Activated CD4-positive, alpha-beta T cell treated with anti-CD3 and anti-CD28 coated beads, Interleukin-10, Interleukin-2, amounts not matched to agents 100 ng/mL and 50 ng/mL, durations not matched to agents 16 hours and 8 hours (primary cell): ENCODE results near the gene TYMP.

ENCODE experiments used
- DNase-seq: peaks from one replicate; pipeline ENCODE4 v3.0.0-alpha.2; 2020

Gene TYMP

DNA sequence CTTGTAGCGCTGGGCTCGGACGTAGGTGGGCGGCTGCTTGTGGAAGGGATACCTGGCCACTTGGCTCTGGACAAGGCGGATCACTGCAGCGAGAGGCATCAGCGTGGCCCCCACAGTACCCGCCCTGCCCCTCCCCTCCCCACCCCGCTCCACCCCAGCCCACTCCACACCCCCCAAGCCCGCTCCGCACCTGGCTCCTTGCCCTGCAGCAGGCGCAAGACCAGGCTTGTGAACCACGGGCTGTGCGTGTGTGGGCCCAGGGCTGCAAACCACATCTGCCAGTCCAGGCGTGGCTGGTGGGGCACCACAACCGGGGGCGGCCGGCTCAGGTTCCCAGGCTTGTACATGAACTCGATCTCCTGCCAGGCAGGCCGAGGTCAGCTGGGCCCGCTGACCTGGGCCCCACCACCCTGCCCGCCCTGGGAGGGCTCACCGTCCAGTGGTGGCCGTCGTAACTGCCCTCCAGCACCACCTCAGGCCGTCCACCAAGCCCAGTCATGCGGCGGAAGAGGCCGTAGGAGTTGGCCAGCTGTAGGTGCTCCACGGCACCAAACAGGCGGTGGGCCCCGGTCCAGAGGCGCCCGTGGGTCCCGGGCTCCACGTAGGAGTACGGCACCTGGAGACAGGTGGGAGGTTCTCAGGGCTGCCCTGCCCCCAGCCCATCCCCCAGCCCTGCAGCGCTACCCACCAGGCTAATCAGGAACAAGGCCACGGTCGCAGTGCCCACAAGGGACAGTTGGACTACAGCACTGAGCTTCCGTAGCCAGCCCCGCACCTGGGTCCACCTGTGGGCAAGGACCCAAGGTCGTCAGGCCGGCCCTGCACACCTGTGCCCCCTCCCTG lies 25.2 kb downstream of the TYMP start:
- no peak for DNase-seq

DNA sequence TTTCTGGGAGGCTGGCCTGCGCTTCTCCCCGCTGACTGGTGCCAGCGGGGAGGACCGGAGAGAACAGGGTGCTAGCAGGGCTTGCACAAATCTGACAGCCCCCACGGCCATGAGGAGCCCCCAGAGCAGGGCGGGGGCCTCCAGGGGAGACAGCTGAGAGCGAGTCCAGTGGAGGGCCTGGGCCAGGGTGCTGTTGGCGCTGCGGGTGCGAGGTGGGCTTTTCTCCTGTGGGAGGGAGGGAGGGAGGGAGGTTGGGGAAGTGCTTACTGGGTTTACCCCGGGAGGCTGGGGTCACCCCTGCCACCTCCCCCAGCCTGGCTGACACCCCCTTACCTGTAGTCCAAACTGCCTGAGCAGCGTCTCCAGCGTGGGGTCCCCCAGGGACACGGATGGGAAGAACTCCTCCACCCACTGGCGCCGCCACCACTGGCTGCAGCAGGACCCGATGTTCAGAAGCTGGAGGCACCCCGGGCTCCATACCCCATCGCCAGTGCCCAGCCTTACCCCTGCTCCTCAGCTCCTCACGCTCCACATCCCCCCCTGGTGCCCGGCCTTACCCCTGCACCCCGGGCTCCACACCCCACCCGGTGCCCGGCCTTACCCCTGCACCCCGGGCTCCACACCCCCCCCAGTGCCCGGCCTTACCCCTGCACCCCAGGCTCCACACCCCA lies 26.2 kb downstream of the TYMP start:
- DNase-seq, result peak; percentile 26

DNA sequence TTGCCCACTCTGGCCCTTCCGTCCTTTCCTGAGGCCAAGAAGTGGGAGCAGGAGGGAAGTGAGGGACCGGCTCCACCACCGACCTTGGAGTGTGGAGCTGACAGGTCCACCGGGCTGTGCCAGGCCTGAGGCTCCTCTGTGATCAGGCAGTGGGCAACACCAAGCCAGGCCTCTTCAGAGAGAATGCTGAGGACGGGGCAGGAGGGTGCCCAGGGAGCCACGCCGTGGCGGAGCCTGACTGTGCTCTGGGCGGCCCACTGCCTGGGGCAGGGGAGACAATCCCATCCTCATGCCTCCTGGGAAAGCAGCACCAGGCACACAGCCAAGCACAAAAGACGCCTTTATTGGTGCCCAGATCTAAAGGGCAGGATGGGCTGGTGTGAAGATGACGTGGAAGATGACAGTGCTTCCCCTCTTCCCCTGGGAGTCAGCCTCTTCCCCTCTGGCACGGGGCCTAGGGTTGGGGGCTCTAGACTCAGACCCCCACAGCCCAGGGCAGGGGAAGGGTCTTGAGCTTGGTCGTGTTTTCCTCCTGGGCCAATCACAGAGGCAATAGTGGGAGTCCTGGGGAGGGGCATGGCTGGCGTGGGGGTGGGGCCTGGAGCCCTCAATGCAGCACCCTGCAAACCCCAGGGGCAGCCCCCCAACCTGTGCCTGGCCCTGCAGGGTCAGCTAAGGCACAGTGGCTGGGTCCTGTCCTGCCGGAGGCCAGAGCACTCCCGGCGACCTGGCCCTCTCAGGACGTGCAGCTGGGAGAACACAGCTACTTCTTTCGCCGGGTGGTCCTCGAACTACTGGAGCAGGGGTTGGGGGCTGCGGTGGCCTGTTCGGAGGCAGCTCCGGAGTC lies 27.0 kb downstream of the TYMP start:
- DNase-seq, result no peak

DNA sequence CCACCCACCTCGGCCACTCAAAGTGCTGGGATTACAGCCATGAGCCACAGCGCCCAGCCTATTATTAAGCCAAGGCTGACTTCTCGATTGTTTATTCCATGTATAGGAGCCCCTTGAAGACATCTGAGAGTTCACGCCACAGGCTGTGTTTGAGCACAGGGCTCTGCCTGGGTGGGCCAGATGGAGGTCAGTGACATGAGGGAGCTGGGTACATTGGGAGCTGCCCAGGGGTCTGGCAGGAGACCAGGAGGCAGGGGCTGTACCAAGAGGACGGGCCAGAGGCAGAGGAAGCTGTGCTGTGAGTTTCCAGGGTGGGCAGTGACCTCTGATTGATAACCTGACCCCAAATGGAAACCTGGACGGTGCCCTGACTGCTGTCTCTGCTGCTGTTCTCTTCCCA lies 27.7 kb downstream of the TYMP start:
- DNase-seq, result no peak

DNA sequence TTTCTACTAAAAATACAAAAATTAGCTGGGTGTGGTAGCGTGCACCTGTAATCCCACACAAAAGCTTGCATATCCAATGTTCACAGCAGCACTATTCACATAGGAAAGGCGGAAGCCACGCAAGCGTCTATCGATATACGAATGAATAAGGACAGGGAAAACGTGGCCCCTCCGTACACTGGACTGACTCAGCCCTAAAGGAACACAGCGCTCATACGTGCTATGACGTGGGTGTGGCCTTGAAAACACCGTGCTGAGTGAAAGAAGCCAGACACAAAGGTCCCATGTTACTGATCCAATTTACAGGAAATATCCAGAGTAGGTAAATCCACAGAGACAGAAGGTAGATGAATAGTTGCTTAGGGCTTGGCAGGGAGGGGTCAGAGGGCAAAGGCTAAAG lies 29.4 kb downstream of the TYMP start:
- DNase-seq, result no peak

DNA sequence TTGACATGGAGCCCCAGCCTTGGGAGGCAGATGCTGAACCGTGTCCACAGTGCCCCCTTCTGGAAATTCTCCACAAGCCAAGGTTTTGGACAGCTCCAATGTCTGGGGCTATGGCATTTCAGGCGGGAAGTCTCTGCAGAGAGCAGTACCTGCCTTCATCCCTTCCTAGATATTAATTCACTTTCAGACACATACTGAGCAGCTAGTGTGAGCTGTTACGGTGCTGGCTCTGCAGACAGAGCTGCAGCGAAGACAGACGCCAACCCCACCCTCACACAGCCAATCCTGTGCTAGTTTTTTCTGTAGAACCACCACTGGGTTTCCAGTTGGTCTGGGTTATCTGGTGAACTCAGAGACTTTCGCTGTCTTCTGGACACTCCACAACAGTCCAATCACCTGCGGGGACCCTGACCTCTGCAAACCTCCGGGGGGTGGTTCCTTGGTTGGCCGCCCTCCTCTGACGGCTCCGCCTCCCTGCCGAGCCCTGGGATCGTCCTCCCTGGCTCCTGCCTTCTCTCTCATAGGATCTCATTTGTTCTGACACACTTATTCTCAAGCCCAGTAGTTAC lies 31.4 kb downstream of the TYMP start:
- DNase-seq, result peak; percentile 81

DNA sequence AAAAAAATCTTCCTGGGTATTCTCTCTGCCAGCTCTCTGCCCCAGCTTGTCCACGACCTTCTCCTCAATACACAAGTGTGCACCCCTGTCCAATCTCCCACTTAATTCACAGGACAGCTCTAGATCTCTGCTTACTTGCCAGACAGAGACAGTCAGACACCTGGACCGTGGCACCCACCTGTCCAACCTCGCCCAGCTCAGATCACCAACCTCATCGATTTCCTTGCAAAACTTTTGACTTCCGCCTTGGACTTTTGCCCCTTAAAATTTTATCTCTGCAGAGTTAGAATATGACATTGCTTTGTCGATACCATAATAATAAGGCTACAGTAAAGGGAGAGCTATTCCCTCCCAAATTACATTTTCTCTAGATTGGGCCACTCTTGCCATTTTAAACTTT lies 32.7 kb downstream of the TYMP start:
- DNase-seq, result no peak

DNA sequence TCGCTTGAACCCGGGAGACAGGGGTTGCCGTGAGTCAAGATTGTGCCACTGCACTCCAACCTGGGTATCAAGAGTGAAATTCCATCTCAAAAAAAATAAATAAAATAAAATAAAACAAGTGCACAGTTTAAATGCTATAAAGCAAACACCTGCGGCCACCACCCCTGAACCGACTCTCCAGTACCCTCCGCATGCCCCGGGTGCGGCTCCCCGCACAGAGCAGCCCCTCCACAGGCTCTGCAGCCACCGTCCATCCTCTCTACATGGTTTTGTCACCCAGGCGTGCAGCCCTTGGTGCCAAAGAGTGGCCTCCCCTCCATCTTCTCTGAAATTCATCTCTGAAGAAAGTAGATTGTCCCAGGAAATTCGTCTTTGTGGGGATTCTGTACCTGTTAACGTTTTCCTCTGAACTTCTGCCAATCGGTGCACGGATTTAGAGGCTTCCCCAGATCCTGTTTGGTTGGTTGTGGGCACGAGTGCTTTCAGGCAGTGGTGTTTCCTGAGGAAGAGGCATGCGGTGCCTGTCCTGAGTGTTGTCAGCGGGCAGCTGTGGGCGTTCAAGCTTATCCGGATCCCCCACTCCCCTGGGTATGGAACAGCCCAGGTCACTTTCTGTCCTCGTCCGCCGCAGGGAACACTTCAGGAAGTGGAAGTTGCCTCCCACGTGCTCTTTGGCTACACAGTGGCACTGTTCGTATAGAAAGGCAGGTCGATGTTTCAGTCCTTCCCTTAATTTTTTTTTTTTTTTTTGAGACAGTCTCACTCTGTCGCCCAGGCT lies 39.1 kb downstream of the TYMP start:
- DNase-seq, result no peak

DNA sequence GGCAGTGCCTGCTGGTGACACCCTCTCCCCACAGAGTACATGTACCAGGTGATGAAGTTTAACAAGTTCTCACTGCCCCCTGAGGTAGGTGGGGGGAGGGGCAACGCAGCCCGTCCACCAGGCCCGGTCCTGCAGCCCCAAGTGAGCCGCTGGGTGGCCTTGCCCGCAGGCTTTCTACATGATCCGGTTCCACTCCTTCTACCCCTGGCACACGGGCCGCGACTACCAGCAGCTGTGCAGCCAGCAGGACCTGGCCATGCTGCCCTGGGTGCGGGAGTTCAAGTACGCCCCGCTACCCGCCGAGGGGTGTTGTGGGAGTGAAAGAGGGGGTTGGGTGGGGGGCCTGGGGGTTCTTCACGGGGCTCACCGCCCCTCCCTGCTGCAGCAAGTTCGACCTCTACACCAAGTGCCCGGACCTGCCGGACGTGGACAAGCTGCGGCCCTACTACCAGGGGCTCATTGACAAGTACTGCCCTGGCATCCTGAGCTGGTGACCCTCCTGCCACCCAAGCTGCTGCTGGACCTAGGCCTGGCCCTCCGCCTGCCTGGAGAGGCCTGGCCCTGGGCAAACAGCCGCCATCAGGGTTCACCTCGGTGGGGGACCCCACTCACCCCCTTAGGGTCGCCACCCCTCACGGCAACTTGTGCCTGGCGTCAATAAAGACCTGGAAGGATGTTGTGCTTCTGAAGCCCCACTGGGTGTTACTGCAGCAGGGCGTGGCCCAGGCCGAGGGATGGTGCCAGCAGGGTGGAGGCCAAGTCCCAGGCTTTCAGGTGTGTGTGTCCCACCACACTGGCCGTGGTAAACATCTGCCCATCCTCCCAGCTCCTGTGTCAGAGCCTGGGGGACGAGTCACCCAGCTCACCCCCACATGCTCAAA lies 40.2 kb downstream of the TYMP start:
- DNase-seq, result no peak

DNA sequence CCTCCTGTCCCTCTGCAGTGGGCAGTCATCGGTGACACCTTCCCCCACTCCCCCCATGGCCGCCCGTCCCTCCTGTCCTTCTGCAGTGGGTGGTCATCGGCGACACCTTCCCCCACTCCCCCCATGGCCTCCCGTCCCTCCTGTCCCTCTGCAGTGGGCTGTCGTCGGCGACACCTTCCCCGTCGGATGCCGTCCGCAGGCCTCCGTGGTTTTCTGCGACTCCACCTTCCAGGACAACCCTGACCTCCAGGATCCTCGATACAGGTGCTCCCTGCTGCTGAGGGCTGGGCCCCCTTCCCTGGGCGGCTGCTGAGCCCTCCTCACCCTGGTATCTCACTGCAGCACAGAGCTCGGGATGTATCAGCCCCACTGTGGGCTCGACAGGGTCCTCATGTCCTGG lies 40.9 kb downstream of the TYMP start:
- no peak for DNase-seq

DNA sequence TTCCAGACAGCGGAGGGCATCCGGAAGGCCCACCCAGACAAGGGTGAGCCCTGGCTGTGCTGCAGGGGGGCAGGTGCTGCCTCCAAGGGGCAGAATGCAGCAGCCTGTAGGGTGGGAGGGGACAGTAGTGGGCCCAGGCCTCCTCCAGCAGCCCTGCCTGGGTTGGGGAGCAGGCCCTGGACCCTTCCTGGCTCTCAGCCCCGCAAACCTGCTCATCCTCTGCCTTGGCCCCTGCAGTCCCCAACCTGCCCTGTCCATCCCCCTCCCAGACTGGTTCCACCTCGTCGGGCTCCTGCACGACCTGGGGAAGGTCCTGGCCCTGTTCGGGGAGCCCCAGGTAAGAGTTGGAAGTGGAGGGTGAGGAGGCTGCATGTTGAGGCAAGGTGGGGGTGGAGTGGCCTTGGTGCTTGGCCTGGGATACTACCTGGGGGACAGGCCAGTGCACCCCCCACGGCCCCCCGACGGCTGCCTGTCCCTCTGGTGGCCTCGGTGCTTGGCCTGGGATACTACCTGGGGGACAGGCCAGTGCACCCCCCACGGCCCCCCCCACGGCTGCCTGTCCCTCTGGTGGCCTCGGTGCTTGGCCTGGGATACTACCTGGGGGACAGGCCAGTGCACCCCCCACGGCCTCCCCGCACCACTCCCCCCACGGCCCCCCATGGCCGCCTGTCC lies 41.7 kb downstream of the TYMP start:
- DNase-seq, result no peak

DNA sequence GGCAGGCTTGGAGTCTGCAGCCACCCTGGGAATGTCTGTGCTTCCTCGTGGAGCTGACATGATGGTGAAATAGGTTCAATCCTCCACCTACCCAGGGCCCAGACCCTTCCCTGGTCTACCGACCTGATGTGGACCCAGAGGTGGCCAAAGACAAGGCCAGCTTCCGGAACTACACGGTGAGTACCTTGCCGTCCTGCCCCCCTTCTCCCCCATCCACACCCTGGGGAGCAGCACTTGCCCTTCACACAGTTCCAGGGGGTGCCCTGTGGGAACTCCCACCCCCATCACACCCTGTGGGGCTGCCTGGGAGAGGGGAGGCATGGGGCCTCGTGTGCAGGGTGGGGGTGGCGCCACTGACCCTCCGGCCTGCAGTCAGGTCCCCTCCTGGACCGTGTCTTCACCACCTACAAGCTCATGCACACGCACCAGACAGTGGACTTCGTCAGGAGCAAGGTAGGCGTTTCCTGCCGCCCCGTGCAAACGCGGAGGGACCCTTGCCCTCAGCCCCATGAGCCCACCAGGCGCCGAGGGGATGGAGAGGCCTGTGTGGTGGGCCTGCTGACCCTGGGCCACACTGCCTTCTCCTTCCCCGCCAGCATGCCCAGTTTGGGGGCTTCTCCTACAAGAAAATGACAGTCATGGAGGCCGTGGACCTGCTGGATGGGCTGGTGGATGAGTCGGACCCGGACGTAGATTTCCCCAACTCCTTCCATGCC lies 42.4 kb downstream of the TYMP start:
- no peak for DNase-seq

DNA sequence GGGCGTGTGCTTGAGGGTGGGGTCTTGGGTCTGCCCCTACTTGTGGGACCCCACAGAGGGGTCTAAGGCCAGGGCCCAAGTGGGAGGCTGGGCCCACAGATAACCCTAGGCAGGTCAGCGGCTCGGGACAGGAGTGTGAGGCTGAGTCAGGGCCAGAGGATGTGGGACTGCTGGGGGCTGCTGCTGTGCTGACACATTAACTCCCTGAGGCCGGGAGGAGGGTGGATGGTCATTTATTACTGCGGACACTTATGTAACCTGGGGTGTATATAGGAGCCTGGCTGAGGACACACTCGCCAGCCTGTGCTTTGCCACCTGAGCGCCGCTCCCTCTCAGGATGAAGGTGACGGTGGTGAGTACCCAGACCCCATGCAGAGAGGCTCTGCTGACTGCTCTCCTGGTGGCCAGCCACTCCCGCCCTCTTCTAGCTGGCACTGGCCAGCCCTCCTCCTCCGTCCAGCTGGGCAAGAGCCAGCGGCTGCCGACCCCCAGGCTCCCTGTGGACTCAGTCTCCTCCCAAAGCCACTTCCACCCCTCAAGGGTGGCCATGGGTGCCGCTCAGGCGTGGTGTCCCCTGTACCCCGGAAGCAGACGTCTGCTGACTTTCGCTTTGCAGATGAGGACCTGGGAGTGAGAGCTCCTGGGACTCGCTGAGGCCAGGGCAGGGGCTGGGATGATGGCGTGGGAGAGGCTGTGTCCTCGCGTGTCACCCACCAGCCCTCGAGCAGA lies 43.1 kb downstream of the TYMP start, which contains the start of gene MIOX:
MIOX (plus strand) TSS at position 299 of the 729 bp plus-strand sequence; CDS start at position 338, 39 bp downstream.
- no peak for DNase-seq

DNA sequence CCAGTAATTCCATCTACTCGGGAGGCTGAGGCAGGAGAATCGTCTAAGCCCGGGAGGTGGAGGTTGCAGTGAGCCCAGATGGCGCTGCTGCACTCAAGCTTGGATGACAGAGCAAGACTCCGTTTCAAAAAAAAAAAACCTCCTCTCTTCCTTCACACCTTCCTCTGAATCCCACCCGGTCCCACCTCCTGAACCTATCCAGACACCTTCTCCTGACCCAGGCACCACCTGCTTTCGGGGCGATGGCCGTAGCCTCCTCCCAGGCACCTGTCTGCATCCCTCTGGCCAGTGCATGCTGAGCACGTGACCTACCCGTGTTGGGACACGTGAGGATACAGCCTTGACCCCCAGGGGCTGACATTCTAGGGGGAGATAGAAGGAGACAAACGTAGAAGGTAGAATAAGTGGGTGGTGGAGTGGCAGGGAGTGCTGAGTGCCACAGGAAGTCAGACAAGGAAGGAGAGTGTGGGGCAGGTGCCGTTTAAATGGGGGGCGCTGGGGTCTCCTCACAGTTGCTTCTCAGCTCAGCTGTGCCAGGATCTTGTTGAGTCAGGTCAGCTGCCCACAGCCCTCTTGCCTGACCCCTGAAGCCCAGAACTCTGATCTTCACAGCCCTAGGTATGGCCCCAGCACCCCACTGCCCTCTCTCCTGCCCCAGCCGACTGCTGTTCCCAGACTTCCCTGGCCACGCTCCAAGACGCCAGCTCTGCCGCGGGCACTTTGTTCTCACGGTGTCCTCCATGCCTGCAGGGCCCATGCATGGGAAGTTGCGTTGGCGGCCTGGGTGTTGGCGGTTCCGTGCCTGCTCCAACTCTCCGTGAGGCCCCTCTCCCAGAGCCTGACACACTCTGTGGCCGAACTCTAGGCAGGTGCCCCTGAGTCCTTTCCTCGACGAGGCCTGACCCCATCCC lies 44.3 kb downstream of the TYMP start:
- DNase-seq, result no peak

DNA sequence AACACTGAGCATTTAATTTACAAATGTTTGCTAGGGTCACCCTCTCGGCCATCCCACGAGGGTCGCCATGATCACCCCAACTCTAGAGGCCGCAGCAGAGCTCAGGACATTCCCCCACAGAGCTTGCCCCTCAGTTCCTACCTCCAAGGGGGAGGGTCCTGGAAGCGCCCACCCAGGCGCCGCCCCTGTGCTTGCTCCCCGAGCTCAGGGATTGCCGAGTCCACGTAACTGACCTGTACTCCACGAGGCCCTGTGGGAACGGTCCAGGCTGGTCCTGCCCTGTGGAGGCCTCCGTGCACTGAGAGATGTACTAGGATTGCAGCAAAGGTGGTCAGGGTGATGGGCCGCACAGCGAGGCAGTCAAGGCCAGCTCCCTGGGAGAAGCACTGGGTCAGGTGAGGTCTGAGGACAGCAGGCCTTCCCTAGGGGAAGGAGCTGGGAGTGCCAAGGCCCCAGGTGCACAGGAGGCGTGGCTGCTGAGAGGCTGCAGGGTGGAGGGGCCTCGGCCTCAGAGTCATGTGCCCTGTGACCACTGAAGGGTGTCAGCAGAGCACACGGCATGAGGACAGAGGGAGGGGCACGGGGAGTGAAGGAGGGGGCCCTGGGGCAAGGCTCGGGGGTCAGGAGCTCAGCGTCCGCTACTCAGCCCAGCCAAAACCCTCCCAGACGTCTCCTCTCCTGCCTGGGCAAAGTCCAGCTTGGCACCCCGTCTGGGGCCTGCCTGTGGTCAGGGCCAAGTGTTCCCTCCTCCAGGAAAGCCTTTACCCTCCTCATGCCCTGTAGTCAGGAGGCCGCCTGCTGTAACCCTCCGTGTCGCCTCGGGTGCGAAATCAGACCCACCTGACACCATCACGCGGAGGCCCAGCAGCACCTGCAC lies 45.6 kb downstream of the TYMP start:
- DNase-seq, result no peak

DNA sequence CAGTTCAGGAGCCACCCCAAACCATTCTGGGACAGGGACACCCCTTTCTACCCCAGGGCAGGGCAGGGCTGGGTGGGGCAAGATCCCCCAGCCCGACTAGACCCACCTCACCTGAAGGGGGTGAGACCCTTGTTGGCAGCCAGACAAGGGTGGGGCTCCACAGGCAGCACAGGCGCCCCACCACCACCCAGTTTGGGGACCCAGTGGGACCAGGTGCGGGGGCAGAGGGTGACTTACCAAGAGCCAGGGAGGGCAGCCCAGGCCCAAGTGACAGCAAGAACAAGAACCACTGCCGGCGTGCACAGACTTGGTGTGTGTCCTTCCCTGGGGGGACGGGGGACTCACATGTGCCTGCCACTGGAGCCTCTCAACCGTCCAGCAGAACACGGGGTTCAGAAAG lies 46.3 kb downstream of the TYMP start:
- no peak for DNase-seq

DNA sequence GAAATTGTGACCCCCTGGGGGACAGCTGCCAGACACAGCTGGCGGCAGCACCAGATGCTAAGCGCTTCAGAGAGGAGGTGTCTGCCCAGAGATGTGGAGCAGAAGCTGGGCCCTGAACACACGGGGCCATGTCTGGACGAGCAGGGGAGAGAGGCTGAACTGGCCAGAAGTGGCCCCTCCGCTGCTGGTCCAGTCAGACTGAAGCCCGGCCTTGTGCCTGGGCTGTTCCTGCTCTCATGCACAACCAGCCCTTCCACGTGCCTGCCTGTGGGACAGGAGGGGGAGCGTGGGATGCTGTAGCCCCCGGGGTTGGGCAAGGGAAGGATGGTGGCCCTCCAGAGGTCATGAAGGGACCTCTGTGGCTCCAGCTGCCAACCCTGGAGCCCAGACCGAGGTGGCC lies 46.7 kb downstream of the TYMP start:
- DNase-seq, result no peak
